GM04503 (cell line): ENCODE measurements around the gene TMEM200A.

Experiments
- DNase-seq: peaks from one replicate; pipeline ENCODE4 v3.0.0-alpha.2; 2012; ENCODE audit warnings: low read depth

The TMEM200A gene

DNA sequence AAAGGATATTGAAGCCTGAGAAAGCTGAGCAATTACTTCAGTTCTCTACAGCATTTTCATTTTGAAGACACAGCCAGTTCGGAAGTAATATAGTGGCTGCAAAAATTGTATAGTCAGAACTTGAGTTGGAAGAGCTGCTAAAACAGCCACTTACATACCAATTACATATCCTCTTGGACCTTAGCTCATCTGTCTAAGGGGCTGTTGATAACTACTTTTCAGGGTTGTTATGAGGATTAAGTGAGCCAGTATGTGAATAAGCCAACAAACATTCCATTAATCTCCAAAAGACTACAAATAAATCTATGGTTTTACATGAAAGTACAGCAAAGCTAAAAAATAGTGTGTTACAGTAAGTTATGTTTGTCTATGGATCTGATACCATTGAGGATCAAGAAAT, 59.7 kb downstream of the TMEM200A start:
- DNase-seq = no peak

DNA sequence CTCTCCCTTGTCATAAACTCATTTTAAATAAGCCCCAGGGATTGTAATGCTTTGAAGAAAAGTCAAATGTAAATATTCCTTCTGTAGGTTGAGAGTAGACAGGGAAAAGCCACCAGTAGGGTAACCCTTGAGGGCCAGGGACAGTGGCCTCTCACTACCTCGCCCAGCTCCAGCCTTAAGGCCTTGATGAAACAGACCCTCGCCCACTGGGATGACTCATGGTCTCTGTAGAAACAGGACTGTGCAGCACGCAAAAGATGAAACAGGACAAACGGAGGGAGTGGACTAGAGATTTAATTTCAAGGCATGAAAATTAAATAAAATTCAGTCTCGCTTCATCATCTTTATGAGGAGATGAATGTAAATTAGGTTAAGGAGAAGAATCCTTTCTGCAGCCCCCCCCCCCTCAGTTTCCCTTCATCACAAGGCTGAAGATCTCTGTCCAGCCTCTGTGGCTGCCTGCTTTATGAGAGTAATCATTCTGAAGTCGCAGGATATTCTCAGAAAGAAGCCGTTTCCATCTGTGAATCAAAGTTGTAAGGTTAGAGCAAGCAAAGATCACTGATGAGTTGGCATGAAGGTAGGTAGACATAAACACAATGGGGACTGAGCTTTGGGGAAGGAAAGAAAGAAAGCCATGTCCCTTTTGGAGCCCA, 60.4 kb downstream of the TMEM200A start:
- DNase-seq = no peak

DNA sequence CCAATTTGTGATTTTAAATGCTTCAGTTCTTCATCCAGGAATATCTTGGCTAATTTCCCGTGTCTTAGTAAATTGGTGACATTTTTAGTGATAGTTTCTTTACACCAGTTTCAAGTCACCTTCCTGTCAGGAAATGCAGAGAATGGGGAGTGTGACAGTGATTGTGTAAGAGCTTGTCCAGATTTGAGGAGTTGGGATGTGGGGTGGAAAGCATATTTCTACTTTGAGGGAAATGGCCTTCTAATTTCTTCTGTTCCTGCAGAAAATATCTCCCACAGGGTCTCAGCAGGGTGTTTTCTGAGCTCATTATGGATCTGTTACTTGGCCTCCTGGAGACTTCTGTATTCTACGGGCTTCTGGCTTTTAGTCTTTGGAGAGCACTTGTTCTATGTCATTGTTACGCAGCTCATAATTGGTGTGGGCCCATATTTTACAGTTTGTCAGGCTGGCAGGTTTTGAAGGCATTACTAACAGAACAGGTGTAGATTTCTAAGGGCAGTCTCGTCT, 65.6 kb downstream of the TMEM200A start:
- DNase-seq = no peak

DNA sequence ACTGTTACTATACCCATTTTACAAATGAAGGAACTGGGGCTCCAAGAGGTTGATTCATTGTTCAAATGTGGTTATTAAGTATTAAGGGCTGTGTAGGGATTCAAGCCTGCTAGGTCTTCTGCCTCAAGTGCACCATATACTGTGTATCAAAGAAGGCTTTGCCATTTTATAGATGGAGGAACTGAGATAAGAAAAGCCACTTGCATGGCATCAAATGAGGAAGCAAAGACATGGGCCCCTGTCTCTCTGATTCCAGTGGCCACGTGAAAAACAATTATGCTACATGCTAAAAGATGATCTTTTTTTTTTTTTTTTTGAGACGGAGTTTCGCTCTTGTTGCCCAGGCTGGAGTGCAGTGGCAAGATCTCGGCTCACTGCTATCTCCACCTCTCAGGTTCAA, 67.0 kb downstream of the TMEM200A start:
- DNase-seq = no peak

DNA sequence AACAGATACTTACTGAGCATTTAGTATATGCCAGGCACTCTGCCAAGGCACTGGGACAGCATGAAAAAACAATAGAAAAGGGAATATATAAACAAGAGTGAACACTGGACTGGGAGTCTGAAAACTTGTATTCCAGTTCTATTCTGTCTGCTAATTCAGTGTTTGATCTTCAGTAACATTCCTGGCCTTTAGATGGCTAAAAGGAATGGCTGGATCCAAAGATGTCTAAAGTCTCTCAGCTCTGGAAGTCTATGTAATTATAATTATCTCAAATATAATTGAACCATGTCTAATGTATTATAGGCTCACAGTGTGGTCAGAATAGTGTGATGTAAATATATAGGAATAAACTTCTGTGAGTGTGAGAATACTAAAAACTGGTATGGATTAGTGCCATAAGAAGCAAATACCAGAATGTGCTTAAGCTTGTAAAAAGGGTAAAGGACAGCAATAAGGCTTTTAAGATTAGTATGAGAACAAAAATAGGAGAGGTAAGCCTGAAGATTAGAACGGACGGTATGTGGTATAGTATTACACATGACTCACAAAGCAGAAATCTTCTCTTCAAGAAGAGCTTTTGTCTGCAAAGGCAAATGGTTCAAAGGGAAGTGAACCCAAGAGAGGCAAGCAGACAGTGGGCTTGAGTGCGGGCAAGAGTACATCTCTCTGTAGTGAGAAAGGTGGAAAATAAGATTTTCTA, 68.5 kb downstream of the TMEM200A start:
- no peak for DNase-seq

DNA sequence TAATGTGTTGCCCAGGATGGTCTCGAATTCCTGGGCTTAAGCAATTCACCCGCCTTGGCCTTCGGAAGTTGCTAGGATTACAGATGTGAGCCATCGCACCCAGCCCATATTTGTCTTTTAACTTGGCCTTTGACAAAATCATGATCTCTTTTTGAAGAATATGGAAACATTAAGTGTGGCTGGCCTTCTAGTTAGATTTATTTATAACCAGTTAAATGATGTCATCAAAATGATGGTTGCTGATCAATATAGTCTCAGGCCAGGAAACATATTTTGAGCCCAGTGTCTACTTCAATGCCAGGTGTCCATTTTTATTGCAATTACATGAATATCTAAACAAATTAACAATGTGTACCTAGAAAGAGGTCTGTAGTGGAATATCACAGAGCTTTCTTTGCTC, 69.4 kb downstream of the TMEM200A start:
- DNase-seq = no peak

DNA sequence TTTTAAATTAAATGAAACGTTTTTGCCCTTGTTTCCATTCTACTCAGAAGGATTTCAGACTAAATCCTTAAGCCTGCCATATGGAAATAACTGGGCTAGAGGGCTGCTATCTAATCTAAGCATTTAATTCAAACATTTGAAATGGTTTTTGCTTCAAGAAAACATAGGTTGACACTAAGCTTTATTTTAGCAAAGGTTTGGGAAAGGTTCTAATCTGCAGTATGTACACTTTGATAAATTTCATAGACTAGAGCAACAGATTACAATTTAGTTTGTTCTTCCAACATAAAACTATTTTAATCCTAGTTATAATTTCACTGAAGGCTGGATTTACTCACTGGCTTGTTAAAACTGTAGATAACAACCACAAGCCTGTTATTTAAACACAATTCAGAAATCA, 72.1 kb downstream of the TMEM200A start:
- no peak for DNase-seq

DNA sequence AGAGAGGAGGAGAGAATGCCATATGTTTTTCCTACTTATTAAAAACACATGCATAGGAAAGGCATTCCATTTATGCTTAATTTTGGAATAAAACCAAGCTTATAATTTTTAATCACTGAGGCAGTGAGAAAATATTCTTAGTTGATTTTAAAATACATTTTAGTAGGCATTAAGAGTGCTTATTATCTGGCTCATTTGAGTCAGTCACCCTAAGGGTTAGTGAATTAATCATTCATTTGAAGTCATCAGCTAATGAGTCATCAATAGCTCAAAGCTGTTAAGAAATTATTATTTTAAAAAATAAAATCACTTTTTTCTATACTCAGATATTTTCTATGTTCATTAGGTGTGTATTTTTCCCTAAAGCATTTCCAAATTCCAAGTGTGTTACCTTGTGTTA, 81.6 kb downstream of the TMEM200A start:
- DNase-seq = no peak

DNA sequence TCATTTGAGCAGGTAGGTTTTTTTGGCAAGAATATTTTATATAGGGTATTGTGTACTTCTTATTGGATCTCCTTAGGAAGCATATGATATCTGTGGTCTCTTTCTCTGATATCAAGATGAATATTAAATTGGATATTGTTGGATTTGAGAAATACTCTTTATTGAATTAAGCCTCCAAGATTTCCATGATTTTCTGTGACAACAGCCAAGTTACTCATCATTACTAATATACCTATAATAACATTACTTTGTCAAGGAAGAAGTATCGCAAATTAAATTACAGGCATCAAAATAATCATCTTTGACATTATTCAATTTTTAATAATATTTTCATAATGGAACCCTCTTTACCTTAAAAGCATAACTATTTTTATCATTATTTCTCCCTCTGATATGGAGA, 86.5 kb downstream of the TMEM200A start:
- DNase-seq = no peak

DNA sequence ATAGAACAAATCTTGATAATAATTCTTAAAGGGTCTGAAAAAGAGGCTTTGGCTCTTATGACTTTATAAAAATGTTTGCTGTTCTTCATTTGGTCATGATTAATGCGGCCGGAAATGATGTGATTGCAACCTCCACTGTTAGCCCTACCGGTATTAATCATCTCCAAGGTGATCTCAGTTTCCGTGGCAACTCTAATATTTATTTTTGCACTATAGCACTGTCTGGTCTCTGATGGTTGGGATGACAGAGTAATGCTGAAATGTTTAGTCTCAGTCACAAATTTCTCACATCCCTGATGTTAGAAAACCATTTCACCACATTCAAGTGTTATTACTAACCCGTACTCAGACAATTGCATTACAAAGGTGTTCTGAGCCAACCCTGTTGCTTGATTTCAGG, 87.4 kb downstream of the TMEM200A start:
- no peak for DNase-seq

DNA sequence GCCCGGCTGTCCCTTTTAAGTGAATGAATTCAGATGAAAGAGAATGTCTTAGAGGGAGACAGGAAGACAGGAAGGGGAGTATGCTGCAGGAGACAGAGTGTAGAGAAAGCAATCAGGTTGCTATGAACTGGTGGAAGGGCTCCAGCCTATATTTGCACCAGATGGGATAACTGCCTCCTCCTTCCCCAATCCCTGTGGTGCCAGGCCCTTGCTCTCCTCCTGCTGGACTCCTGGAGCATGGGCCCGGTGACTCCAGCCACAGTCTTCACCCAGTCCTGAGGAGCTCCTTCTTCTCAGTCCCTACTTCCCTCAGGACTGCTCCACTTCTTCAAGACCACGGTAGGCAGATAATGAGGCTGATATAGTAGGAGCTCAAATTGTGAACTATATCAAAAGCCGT, 91.8 kb downstream of the TMEM200A start:
- no peak for DNase-seq

DNA sequence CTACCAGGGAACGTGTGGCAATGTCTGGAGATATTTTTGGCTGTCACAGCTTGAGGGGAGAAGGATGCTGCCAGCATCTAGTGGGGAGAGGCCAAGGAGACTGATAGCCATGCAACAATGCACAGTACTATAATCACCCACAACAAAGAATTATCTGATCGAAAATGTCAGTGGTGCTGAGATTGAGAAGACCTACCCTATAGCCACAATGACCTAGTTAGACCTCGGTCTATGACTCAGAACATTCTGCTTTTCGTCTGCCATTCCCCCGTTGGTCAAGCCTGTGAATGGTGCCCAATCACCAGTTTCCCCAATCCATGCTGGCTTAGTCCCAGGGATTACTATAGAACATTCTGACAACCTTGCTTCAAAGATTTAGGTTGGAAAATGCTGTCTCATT, 93.5 kb downstream of the TMEM200A start:
- no peak for DNase-seq

DNA sequence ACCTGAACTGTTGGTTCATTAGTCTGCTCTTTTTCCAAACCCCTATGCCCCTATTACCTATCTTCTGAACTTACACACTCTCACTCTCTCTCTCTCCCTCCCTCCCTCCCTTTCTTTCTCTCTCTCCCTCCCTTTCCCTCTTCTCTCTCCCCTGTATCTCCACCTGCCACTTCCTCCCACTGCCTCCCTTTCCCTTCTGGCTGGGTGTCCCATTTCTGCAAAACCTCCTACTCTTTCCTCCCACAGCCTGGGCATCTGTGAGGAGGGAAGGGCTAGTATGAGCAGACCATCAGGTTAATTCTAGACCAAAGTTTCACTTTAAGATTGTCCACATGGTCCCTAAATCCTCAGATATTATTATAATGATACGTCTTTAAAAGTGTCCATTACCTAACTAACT, 95.1 kb downstream of the TMEM200A start:
- no peak for DNase-seq

DNA sequence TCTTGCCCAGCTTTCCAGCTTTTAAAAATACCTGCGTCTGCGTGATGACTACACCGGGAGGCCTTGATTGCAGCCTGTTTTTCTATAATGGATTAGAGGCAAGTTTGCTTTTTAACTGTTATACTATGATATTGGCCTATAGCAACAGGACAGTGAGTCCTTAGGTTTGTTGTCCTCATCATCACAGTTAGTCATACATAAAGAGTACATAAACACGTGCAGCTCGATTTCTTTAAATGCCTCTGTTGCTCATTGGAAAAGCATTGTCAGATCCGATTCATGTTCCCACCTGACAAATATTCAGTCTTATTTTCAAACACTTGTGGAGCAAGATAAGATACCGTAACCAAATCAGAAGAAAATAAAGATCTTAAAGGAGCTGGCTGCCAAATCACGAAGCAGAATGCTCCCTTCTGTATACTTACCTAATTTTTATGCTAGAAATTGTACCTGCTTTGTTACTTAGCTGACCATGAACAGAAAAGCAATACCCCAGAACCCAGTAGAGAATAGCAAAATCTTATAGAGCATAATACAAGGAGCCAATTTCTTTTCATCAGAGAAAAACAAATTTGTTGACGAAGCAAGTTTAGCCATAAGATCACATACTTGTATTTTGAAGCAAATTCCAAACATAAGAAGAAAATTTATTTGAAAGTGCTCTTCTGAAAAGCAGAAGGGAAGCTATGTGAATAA, 100.4 kb downstream of the TMEM200A start:
- no peak for DNase-seq

DNA sequence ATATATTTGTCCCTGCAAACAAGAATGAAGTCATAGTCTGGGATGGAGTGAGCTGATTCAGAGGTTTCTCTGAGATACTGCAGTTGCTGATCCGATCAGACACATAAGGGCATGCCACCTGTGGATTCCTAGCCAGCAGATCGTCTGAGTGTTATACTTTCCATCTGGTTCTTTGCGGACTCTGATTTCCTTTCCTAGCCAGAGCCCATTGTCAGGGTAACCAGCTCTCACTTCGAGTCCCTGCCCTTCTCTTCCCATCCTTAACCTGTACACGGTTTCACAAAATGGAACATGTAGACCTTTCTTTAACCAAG, 100.9 kb downstream of the TMEM200A start:
- no peak for DNase-seq

DNA sequence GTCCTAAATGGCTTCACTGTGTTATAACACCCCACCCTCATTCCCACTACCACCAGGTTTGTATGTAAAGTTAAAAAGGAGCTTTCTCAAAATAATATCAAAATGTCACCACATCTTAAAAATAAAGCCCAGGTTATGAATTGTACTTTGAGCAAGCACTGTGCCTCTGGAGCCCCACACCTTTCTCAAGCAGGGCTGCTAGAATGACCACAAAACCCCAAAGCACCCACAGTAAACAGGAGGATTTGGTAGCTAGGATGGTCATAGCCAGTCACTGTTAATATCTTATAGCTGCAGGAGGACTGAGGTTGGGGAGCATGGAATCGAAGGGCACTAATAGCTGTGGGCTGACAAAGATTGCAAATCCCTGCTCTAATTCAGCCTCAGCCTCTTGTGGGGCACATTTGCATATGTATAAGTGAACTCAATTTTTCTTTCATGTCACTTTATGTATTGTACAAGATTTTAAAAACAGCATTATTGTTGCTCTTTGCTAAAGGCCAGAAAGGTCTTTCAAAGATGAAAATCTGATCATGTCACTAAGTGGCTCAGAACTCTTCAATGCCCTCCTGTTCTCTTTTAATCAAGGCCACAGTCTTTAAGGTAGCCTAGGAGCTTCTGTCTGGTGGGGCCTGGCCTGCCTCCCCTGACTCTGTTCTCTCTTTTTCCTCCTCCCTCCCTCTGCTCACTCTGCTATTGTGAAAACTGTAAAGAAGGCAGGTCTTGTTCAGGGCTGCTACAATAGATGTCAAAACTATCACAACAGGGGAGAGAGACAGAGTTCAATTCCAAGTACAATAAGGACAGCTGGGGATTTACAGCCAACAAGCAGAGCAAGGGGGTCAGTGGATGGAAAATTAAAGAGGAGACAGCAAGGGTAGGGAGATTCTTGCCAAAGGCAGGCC, 101.6 kb downstream of the TMEM200A start:
- DNase-seq = no peak

DNA sequence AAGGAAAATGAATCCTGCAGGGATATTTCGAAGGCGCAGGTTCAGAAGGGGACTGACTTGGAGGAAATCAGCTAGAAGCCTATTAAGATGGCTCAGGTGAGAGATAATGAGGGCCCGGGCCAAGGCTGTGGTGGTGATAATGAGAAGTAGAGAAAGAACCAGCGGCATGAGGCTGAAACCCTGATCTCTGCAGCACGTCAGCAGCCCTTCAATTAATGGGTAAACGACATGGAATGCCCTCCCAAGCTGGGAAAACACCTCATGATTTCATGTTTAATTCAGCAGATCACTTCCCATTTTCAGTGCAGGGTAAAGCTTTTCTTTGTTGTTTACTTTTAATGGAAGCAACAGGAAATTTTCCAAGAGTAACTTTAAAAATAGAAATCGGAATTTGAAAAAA, 104.9 kb downstream of the TMEM200A start:
- DNase-seq = no peak

DNA sequence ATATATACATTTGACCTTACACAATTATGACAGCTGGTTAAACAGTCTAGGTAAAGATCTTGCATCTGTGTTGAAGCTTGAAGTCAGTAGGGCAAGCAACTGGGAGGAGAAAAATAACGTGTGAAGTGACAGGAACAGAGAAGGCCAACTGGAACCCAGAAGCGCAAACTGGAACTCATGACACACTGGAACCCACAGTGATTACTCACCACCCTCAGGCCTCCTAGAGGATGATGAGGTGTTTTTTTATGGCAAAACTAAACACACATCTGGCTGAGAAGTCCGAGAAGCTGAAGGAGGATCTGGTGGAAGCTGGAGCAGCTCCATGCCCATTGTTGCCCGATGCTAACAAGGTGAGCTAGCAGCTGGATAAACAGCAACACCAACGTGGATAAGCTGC, 108.1 kb downstream of the TMEM200A start:
- peak; percentile 55 for DNase-seq

DNA sequence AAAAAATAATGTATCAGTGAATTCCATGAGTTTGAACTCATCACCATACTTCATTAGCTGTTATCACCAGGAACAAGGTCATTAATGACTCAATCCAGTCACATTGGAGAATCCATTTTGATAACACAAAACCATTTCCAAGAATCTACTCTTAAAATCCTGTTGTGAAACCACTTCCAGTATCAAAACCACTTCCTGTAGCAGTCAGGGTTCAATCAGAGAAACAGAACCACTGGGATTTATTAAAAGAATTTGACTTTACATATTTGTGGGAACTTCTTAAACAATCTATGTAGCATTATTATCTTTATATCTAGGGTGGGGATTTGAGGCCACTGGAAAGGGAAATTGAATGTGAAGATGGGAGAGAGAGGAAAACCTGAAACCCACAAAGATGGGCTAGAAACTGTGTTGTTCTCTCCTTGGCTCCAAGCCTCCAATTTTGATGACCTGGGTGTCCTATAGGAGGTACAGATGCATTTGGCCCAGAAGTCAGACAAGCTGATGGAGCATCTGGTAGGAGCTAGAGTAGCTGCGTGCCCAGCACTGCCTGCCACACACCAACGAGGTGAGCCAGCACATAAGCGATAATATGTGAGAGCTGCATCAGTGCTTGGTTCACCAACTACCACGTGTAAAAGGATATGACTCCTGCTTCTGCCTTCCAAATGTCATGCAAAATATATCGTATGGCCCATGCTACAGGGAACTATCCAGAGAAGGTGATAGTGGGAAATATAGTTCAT, 117.0 kb downstream of the TMEM200A start:
- DNase-seq = peak; percentile 39

DNA sequence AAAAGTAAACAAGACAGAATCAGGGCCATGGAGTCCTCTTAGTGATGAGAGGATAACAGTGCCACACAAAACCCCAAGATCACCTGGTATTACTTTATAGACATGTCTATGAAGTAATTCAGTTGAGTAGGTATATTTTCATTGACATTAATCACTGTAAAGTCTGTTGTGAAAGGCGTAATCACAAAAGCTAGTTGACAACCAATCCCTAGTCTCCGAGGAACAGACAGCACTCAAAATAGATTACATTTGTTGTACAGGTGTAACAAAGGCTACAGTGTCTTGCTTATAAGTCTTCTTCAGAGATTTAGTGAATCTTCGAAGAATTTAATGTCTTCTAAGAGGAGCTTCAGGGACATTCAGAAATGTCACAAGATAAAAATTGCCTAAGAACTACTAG, 120.1 kb downstream of the TMEM200A start:
- DNase-seq = no peak

DNA sequence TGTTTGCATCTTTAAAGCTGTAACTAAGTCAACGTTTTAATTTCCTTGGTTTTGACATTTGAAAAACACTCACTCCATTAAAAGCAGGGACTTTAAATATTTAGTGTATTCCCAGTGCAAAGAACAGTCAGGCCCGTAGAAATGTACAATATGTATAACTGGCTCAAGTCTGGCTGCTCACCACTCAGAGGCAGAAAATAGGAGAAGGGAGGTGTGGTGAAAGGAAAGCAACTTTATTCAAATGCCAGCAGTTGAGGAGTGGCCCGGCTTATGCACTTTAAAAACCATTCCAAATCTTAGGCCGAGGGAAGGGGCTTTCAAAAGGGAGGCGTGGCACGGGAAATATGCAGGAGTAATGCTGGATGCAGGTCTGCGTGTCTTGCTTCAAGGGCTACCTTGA, 120.6 kb downstream of the TMEM200A start:
- DNase-seq = no peak

DNA sequence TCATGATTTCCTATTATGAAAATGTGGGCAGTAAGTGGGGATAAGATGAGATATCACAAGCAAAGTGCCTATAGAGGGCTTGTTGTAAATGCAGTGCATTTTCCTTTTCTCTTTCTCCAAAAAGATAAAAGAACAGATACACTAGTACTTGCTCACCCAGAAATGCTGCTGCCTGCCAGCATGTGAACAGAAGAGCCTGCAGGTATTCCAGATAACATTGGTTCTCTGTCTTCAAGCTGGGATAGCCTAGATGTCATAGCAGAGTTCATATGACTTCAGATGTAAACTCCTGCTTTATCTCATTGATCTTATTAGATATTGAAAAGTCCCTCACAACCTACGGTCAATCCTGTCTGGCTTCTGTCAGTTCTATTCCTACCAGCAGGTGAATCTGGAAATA, 123.7 kb downstream of the TMEM200A start:
- DNase-seq = no peak
